NCI-H510A treated with DMSO at 0.1 percent for 48 hours (cell line): ENCODE data around the gene RBM26.

Experiments used
- DNase-seq: peaks from one replicate; lab custom pipeline; 2025; lab: John Stamatoyannopoulos, UW

The RBM26 gene, protein sequence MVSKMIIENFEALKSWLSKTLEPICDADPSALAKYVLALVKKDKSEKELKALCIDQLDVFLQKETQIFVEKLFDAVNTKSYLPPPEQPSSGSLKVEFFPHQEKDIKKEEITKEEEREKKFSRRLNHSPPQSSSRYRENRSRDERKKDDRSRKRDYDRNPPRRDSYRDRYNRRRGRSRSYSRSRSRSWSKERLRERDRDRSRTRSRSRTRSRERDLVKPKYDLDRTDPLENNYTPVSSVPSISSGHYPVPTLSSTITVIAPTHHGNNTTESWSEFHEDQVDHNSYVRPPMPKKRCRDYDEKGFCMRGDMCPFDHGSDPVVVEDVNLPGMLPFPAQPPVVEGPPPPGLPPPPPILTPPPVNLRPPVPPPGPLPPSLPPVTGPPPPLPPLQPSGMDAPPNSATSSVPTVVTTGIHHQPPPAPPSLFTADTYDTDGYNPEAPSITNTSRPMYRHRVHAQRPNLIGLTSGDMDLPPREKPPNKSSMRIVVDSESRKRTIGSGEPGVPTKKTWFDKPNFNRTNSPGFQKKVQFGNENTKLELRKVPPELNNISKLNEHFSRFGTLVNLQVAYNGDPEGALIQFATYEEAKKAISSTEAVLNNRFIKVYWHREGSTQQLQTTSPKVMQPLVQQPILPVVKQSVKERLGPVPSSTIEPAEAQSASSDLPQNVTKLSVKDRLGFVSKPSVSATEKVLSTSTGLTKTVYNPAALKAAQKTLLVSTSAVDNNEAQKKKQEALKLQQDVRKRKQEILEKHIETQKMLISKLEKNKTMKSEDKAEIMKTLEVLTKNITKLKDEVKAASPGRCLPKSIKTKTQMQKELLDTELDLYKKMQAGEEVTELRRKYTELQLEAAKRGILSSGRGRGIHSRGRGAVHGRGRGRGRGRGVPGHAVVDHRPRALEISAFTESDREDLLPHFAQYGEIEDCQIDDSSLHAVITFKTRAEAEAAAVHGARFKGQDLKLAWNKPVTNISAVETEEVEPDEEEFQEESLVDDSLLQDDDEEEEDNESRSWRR

GRCh38 chr13:79405831-79406596, at the start of gene RBM26:
Gene RBM26 (minus strand): TSS chr13:79406255. CDS start chr13:79405774, 481 bp downstream.
- DNase-seq, result peak; percentile 40

DNA sequence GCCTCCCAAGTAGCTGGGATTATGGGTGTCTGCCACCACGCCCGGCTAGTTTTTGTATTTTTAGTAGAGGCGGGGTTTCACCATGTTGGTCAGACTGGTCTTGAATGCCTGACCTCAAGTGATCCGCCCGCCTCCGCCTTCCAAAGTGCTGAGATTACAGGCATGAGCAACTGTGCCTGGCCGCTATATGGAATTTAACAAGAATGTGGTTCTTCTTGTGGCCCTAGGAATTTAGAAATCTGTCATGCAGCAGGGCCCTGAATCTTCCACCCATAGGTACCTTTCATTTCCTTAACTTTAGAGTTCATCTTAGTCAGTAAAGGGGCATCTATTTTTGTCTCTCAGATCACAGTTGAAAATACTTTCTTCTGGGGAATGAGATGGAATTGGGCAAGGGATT, 49.3 kb upstream of the RBM26 start:
- DNase-seq, result no peak

DNA sequence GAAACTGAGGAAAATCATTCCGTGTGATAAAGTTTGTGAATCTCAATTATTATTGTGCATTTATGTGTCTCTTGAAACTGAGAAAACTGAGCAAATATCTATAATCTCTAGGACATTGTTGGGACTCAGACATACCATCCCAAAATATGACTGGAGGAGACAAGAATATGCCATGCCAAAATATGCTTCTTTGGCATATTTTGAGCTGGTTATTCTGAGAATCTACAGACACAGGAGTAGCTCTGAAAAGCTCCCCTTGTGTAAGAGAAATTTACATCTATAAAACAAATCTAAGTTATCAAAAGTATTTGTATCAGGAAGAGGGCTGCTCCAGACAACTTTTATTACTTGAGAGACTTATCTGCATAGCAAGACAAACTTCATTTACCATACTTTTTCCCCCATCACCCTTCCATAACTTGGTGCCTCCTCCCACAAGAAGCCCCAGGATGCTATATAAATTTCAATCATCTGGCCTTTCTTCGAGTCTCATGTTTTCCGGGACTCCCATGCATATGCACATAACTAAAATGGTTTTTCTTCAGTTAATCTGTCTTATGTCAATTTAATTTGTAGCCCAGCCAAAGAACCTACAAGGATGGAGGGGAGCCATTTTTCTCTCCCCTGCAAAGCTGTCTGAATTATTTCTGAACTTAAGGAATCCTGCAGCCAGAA, 46.3 kb upstream of the RBM26 start:
- DNase-seq, result no peak

DNA sequence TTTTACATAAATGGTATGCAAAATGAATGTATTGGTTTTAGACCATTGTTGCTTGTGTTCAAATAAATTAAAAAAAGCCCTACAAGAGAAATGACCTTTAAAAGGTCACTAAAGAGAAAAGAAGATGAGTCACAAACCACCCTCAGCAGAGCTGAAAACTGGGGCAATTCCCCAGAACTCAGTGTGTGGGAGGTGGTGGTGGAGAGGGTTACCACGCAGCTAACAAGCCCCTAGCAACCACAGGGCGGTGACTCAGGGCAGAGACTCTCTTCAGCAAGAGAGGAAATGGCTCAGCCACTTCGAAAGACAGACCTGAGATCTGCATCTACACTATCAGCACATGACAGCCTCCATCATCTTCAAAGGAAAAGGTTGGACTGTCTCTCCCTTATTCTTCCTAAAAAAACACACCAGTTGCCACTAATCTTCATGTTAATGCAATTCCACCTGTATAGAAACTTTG, 45.5 kb upstream of the RBM26 start:
- no peak for DNase-seq

DNA sequence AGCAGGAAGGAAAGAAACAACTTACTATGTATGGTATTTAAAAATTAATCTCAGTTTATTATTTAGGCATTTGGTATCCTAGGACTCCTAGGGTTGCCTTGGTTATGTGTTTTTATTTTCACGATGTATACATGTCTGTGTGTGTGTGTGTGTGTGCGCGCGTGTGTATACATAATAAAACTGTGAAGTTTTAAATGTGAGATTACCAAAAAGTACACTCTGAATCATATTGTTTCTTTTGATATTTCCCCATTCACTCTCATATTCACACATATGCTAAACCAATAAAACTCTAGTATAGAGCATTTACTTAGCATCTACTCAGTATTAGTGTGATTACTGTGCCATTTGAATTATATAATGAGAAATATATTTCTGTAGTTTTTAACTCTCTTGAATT, 44.1 kb upstream of the RBM26 start:
- DNase-seq, result no peak

DNA sequence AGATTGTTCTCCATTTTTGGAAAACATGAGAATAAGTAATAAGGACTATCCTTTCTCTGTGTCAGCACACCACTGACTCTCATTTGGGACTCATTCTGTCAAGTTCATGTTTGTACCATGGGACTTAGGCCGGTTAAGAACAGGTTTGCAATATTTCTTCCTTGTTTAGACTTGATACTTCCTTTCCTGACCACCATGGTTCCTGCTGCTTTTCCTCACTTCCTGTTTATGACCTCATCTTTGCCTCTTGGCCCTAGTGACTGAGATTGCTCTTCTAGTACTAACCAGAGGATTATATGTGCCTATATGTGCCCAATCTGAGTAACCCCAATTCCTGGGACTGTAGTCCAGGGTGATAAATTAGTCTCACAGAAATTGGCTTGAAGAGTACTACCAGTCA, 42.4 kb upstream of the RBM26 start:
- DNase-seq, result no peak

DNA sequence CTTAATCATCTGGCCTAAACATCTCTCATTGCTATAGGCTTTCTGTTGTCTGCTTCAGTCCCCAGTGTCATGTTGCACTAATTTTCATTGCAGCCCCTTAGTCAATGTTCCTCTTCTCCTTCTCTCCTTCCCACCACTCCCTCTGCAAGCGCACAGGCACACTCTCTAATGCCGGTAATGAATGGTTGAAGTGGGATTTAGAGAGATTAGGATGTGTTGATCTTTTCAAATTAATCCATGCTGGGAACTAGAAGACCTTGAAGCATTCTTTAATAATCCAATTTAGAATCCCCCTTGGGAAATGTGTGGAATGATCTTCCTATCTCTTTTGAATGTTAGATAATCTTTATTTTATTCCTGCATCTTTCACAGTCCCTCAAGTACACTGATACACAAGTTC, 41.7 kb upstream of the RBM26 start:
- no peak for DNase-seq

GRCh38 chr13:79447141-79447540, 41.1 kb upstream of the RBM26 start:
- DNase-seq, result no peak

- no peak for DNase-seq
These were observed 40.1 kb upstream of the RBM26 start for GRCh38 chr13:79445968-79446645.

GRCh38 chr13:79442706-79443105, 36.7 kb upstream of the RBM26 start:
- no peak for DNase-seq

DNA sequence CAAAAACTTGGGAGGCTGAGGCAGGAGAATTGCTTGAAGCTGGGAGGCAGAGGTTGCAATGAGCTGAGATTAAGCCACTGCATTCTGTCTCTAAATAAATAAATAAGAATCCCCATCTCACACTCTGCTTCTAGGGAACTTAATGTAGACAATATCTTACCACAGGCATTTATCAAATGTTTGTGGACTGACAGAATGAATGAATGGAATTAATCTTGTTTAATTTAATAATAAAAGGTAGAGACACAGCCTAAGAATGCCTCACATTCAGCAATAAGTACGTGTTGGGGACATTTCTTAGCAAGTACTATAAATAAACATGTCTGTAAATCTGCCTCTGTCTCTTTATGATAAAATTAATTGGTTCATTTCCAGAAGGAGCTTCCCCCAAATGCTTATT, 36.2 kb upstream of the RBM26 start:
- DNase-seq, result no peak

- DNase-seq, result no peak
These were observed 35.0 kb upstream of the RBM26 start for GRCh38 chr13:79440958-79441528.

DNA sequence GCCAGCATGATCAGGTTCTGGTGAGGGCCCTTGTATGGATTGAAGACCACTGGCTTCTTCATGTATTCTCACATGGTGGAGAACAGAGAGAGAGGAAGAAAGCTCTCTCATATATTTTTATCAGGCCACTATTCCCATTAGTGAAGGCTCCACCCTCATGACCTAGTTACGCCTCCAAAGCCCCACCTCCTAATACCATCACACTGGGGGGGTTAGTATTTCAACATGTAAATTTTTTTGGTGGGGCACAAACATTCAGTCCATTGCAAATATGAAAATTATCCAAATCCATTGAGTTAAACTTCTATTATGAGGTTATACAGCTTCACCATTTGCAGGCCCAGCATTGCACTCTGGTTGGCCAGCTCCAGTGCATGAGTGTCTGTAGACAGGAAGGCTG, 33.2 kb upstream of the RBM26 start:
- DNase-seq, result no peak

DNA sequence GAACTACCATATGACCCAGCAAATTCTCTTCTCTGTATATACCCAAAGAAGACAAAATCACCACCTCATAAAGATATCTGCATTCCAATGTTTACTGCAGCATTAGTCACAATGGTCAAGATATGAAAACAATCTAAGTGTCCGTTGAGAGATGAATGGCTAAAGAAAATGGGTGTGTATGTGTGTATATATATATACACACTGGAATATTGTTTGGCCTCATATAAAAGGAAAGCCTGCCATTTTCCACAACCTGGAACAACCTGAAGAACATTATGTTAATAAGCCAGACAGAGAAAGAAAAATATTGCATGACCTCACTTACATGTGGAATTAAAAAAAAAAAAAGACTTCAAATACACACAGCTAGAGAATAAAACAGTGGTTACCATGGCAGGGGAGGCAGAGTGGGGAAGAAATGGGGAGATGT, 29.5 kb upstream of the RBM26 start:
- DNase-seq, result no peak

GRCh38 chr13:79434556-79434955, 28.5 kb upstream of the RBM26 start:
- no peak for DNase-seq

DNA sequence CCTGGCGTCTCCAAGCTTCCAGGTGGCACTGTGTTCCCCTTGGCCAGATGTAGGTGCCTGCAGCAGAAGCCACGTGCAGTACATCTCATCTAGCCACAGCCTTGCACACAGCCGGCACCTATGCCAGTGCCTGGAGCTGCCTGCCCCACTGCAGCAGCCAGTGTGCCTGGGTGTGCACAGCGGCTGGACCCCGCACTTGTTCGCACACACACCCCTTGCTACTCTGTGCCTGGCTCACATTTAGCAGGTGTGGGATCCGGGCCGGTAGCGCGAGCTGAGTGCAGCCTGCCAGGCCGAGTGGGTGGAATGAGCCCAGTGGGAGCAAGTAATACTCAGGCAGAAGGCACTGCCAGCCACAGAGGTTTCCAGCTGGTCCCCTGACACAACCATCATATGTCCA, 26.9 kb upstream of the RBM26 start:
- no peak for DNase-seq

DNA sequence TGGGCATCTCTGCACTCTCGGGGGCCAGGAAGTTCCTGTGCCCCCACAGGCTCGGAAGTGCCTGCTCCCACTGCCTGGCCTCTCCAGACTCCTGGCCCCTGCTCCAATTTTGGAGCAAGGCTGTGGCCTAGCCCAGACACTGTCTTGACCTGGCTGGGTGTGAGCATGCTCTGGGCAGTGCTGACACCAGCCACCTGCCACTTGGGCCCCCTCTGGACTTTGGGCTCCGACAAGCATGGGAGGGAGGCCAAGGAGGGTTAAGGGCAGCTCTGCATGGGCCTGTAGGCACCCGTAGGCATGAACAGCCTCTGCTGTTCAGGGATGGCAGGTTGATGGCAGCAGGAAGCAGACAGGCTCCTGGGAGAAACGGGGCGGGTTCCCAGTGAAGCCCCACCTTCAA, 26.0 kb upstream of the RBM26 start:
- DNase-seq, result no peak

- DNase-seq, result no peak
These were observed 23.3 kb upstream of the RBM26 start for GRCh38 chr13:79429309-79429708.

GRCh38 chr13:79427883-79428282, 21.8 kb upstream of the RBM26 start:
- no peak for DNase-seq

- no peak for DNase-seq
These were observed 21.2 kb upstream of the RBM26 start for GRCh38 chr13:79427265-79427664.
